ENCODE measurements around the gene TPH1. TPM values are rescaled to one million over a fixed set of nuclear protein-coding genes. Genes with fewer than 3 reads are reported as not detected.

TPH1 gene
- total RNA-seq, 1 donor from 2014 or later = 5.0 TPM

DNA sequence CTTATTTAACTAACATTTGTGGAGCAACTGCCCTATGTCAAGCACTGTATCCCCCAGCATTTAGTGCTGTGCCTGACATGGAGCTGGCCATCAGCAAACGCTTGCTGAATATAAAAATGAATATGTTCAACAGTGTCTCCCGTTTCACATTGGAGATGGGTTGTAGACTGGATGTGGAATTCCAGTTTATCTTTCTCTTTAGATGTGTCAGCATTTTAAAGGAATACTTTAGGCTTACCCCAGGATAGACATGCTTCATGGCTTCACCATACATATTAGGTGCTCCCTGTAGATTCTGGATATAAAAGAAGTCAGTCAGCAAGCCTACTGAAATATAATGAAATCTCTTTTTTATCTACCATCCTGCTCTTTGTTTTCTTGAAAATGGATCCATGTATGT, 21.3 kb upstream of the TPH1 start:
- no peak for DNase-seq (ENCODE audit: low spot score)
- Mint-ChIP-seq H3K27ac (ENCODE audit: unreplicated experiment) (no peak overlapping the region), H3K9me3 (ENCODE audit: low read depth) (no peaks in the 10 kb centered on the region), H3K4me1 (ENCODE audit: low read depth) (peaks cover 5% of the 10 kb centered on the region), H3K36me3 (ENCODE audit: low read depth) (no peaks in the 10 kb centered on the region), H3K27me3 (ENCODE audit: low read depth) (no peaks in the 10 kb centered on the region), H3K4me3 (ENCODE audit: unreplicated experiment) (no peak overlapping the region)
- TF ChIP-seq, protein P1, sequence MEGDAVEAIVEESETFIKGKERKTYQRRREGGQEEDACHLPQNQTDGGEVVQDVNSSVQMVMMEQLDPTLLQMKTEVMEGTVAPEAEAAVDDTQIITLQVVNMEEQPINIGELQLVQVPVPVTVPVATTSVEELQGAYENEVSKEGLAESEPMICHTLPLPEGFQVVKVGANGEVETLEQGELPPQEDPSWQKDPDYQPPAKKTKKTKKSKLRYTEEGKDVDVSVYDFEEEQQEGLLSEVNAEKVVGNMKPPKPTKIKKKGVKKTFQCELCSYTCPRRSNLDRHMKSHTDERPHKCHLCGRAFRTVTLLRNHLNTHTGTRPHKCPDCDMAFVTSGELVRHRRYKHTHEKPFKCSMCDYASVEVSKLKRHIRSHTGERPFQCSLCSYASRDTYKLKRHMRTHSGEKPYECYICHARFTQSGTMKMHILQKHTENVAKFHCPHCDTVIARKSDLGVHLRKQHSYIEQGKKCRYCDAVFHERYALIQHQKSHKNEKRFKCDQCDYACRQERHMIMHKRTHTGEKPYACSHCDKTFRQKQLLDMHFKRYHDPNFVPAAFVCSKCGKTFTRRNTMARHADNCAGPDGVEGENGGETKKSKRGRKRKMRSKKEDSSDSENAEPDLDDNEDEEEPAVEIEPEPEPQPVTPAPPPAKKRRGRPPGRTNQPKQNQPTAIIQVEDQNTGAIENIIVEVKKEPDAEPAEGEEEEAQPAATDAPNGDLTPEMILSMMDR (IDR thresholded peaks at IDR 0.05) = no peak

GRCh38 chr11:18066626-18067025, 20.6 kb upstream of the TPH1 start:
- TF ChIP-seq, protein P1 (IDR thresholded peaks at IDR 0.05) = no peak
- DNase-seq (ENCODE audit: low spot score) = no peak

DNA sequence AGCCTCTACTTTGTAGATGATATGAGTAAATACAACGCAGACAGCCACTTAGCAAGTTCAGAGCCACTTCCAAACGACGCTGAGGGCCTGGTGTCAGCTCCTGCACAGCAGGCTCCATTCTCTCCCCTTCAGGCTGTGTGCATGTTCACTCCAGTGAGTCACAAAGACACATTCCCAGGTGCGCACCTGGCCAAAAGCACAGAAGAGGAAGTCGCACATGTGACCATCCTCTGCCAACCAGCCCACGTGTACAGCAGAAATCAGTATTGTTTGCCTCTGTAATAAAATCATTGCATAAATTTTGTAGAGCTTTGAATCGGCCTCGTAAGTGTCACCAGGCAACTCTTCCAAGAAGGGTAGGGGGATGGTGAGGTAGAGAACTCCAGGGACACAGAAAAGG, 19.5 kb upstream of the TPH1 start:
- no peak overlapping the region for H3K27ac Mint-ChIP-seq (ENCODE audit: unreplicated experiment)
- no peak for DNase-seq (ENCODE audit: low spot score)

More at GRCh38 chr11:18066626-18067025, 20.6 kb upstream of the TPH1 start:
- Mint-ChIP-seq H3K9me3 (ENCODE audit: low read depth) (no peaks in the 10 kb centered on the region), H3K4me3 (ENCODE audit: unreplicated experiment) (no peak overlapping the region), H3K36me3 (ENCODE audit: low read depth) (no peaks in the 10 kb centered on the region), H3K4me1 (ENCODE audit: low read depth) (peaks cover 5% of the 10 kb centered on the region), H3K27me3 (ENCODE audit: low read depth) (no peaks in the 10 kb centered on the region), H3K27ac (ENCODE audit: unreplicated experiment) (no peak overlapping the region)

GRCh38 chr11:18064450-18065054, 18.5 kb upstream of the TPH1 start:
- Mint-ChIP-seq H3K9me3 (ENCODE audit: low read depth) (no peaks in the 10 kb centered on the region), H3K36me3 (ENCODE audit: low read depth) (no peaks in the 10 kb centered on the region), H3K27me3 (ENCODE audit: low read depth) (no peaks in the 10 kb centered on the region), H3K4me3 (ENCODE audit: unreplicated experiment) (no peak overlapping the region), H3K4me1 (ENCODE audit: low read depth) (peaks cover 5% of the 10 kb centered on the region), H3K27ac (ENCODE audit: unreplicated experiment) (no peak overlapping the region)
- no peak for DNase-seq (ENCODE audit: low spot score)
- TF ChIP-seq, protein P1 (IDR thresholded peaks at IDR 0.05) = no peak

More for the DNA sequence above, 19.5 kb upstream of the TPH1 start:
- TF ChIP-seq, protein P1 (IDR thresholded peaks at IDR 0.05) = no peak
- H3K27me3 Mint-ChIP-seq (ENCODE audit: low read depth) = no peaks in the 10 kb centered on the region
- no peaks in the 10 kb centered on the region for H3K9me3 Mint-ChIP-seq (ENCODE audit: low read depth)
- H3K4me1 Mint-ChIP-seq (ENCODE audit: low read depth) = peaks cover 5% of the 10 kb centered on the region
- no peaks in the 10 kb centered on the region for H3K36me3 Mint-ChIP-seq (ENCODE audit: low read depth)
- no peak overlapping the region for H3K4me3 Mint-ChIP-seq (ENCODE audit: unreplicated experiment)

DNA sequence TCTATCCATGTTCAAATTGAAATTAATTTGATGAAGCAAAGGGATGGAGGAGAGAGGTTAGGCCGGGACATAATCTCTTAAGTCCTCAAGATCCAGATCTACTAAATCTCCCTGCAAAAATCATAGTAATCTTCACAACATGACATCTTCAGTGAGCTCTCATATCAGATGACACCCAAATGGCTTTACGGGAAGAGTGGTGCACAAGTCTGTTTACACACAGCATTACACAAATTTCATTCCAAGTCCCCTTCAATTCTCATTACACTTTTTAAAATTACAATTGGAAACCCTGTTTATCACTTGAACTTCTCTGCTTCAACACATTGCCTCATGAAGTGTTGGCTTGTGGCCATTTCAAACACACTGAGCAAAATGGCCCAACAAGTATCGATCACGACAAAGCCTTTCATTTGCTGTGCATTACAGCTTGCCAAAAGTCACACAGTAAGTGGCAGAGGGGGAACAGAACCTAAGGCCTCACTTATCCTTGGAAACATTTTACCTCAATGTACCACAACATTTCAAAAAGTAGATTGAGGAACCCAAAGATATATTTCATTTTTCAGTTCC, 17.9 kb upstream of the TPH1 start:
- no peaks in the 10 kb centered on the region for H3K27me3 Mint-ChIP-seq (ENCODE audit: low read depth)
- no peak overlapping the region for H3K4me3 Mint-ChIP-seq (ENCODE audit: unreplicated experiment)
- peaks cover 5% of the 10 kb centered on the region for H3K4me1 Mint-ChIP-seq (ENCODE audit: low read depth)
- TF ChIP-seq, protein P1 (IDR thresholded peaks at IDR 0.05) = no peak
- DNase-seq (ENCODE audit: low spot score) = no peak
- no peak overlapping the region for H3K27ac Mint-ChIP-seq (ENCODE audit: unreplicated experiment)
- no peaks in the 10 kb centered on the region for H3K9me3 Mint-ChIP-seq (ENCODE audit: low read depth)
- H3K36me3 Mint-ChIP-seq (ENCODE audit: low read depth) = no peaks in the 10 kb centered on the region
